Calu3 (cell line): ENCODE data around the gene NAIF1. TPM values are rescaled to one million over a fixed set of nuclear protein-coding genes. Genes with fewer than 3 reads are reported as not detected.
A peak's percentile ranks its signal among the peaks of the same experiment; 100 is the strongest.

ENCODE experiments used
- BruUV-seq: library from RNA; stranded (reverse); fragments of 400-500 nt; replicated peaks from 2 replicates; lab custom pipeline; 2021; lab: Mats Ljungman, UMichigan
- CTCF ChIA-PET: fragments of 300-600 bp; sonication (Branson Sonifier 250); formaldehyde crosslinking; loops from one replicate; lab custom pipeline; 2022; ENCODE audit warnings: antibody characterized with exemption; lab: Charles Lee
- DNase-seq: peaks from one replicate; pipeline ENCODE4 v3.0.0; 2022
- H3K27ac Mint-ChIP-seq: one replicate; pipeline ENCODE4 v1.8.0; 2022; ENCODE audit warnings: mixed read lengths; ENCODE audit not compliant: unreplicated experiment
- H3K27me3 Mint-ChIP-seq: one replicate; pipeline ENCODE4 v1.8.0; 2022; ENCODE audit warnings: mixed read lengths; ENCODE audit not compliant: unreplicated experiment
- H3K36me3 Mint-ChIP-seq: one replicate; pipeline ENCODE4 v1.8.0; 2022; ENCODE audit warnings: mild to moderate bottlenecking, moderate library complexity, mixed read lengths; ENCODE audit not compliant: insufficient read depth, unreplicated experiment
- H3K4me1 Mint-ChIP-seq: one replicate; pipeline ENCODE4 v1.8.0; 2022; ENCODE audit warnings: mild to moderate bottlenecking, low read depth, mixed read lengths; ENCODE audit not compliant: unreplicated experiment
- H3K4me3 Mint-ChIP-seq: one replicate; pipeline ENCODE4 v1.8.0; 2022; ENCODE audit warnings: mild to moderate bottlenecking, low read depth, moderate library complexity, mixed read lengths; ENCODE audit not compliant: unreplicated experiment
- H3K9me3 Mint-ChIP-seq: one replicate; pipeline ENCODE4 v1.8.0; 2022; ENCODE audit warnings: low read depth, mixed read lengths; ENCODE audit not compliant: unreplicated experiment
- intact Hi-C: fragments of 100-400 bp; cut with micrococcal nuclease; formaldehyde crosslinking; loops from one replicate; pipeline ENCODE4 v1.10.0; 2022; ENCODE audit not compliant: unreplicated experiment
- total RNA-seq: library from RNA; stranded (reverse); gene quantifications from 2 replicates; pipeline ENCODE4 v1.2.3, GENCODE V29; 2022
- TF ChIP-seq, protein P1 (sequence below): fragments of 200-600 bp; IDR thresholded peaks from one replicate; pipeline ENCODE4 v1.8.0; 2022; ENCODE audit warnings: antibody characterized with exemption; ENCODE audit not compliant: unreplicated experiment

The NAIF1 gene
- total RNA-seq, 1 experiment from 2014 or later = 9.0 TPM

DNA sequence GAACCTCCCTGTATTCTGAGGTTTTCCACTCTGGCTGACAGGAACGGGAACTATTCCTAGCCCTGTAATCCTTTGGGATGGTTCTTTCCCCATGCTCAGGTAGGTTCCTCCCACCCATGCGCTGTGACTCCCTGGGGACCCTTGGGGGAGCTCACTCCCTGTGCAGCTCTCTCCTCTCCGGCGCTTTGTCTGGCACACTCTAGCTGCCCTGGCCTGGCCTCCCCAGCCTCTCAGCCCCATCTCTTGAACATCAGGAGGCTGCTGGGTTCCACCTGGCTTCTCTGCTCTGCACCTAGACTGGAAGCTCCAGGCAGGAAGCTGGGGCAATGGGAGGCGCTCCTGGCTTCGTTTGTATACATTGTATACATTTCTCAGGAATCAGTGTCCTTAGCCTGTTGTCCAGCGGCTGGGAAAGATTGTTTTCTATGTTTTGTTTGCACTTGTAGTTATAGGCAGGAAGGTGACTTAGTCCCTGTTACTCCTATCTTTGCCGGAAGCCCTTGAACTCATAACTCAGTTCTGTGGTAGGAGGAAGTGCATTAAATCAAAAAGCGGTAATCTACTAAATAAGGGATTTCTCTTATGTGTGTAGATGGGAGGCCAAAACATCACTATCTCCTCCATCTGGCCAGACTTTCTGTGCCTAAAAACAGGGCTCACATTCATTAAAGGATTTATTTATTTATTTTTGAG lies 21.3 kb upstream of the NAIF1 start:
- no TSS peak for BruUV-seq
- H3K4me3 Mint-ChIP-seq = no peak overlapping the region
- intact Hi-C loops = no loop called here
- H3K27ac Mint-ChIP-seq = no peak overlapping the region
- CTCF ChIA-PET = no interaction called here
- DNase-seq = no peak
- H3K27me3 Mint-ChIP-seq = no peaks in the 10 kb centered on the region
- peaks cover 32% of the 10 kb centered on the region for H3K4me1 Mint-ChIP-seq
- H3K36me3 Mint-ChIP-seq = peaks cover 26% of the 10 kb centered on the region
- no peaks in the 10 kb centered on the region for H3K9me3 Mint-ChIP-seq
- TF ChIP-seq, protein P1, sequence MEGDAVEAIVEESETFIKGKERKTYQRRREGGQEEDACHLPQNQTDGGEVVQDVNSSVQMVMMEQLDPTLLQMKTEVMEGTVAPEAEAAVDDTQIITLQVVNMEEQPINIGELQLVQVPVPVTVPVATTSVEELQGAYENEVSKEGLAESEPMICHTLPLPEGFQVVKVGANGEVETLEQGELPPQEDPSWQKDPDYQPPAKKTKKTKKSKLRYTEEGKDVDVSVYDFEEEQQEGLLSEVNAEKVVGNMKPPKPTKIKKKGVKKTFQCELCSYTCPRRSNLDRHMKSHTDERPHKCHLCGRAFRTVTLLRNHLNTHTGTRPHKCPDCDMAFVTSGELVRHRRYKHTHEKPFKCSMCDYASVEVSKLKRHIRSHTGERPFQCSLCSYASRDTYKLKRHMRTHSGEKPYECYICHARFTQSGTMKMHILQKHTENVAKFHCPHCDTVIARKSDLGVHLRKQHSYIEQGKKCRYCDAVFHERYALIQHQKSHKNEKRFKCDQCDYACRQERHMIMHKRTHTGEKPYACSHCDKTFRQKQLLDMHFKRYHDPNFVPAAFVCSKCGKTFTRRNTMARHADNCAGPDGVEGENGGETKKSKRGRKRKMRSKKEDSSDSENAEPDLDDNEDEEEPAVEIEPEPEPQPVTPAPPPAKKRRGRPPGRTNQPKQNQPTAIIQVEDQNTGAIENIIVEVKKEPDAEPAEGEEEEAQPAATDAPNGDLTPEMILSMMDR = no peak

DNA sequence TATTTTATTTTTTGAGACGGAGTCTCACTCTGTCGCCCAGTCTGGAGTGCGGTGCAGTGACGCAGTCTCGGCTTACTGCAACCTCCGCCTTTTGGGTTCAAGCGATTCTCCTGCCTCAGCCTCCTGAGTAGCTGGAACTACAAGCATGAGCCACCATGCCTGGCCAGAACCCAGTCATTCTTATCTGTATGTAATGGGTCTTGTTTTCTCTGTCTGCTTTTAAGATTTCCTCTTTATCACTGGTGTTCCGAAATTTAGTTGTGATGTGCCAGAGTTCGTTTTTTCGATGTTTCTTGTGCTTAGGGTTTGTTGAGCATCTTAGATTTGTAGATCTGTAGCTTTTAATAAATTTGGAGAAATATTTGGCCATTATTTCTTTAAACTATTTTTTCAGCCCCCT lies 20.1 kb upstream of the NAIF1 start:
- Mint-ChIP-seq H3K9me3 (no peaks in the 10 kb centered on the region), H3K27me3 (no peaks in the 10 kb centered on the region), H3K4me1 (peaks cover 24% of the 10 kb centered on the region), H3K36me3 (peaks cover 19% of the 10 kb centered on the region), H3K27ac (no peak overlapping the region), H3K4me3 (no peak overlapping the region)
- TF ChIP-seq, protein P1 = no peak
- intact Hi-C loops = no loop called here
- no peak for DNase-seq
- BruUV-seq = no TSS peak
- CTCF ChIA-PET = interaction anchor here (0.7 kb wide), 1 partner anchor 309 kb away, joined by 4 read pairs; the partner anchor contains the start of gene SH2D3C

DNA sequence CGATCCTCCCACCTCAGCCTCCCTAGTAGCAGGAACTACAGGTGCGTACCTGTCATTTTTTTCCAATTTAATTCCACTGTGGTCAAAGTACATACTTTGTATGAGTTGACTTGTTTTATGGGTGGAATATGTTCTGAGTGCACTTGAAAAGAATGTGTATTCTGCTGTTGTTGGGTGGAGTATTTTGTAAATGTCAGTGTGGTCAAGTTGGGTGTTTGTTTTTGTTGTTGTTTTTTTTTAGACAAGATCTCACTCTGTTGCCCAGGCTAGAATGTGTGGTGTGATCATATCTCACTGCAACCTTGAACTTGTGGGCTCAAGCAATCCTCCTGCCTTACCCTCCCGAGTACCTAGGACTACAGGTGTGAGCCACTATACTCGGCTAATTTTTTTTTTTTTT lies 18.8 kb upstream of the NAIF1 start:
- peaks cover 23% of the 10 kb centered on the region for H3K4me1 Mint-ChIP-seq
- no peak for DNase-seq
- no TSS peak for BruUV-seq
- peaks cover 13% of the 10 kb centered on the region for H3K36me3 Mint-ChIP-seq
- H3K9me3 Mint-ChIP-seq = no peaks in the 10 kb centered on the region
- TF ChIP-seq, protein P1 = no peak
- intact Hi-C loops = no loop called here
- no peaks in the 10 kb centered on the region for H3K27me3 Mint-ChIP-seq
- no peak overlapping the region for H3K4me3 Mint-ChIP-seq
- CTCF ChIA-PET = no interaction called here
- H3K27ac Mint-ChIP-seq = no peak overlapping the region

DNA sequence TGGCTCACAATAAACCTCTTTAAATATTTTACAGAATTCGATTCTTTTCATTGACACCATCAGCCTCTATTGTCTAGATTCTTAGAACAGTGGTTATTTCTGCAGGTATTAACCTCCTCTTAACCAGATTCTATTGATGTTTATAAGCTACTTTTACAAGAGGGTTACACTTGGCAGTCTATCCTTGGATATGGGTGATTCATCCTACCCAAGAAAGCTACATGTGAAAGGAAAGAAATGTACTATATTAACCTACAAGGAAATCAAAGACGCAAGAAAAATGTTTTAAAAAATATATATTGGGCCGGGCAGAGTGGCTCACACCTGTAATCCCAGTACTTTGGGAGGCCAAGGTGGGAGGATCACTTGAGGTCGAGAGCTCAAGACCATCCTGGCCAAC lies 17.6 kb upstream of the NAIF1 start:
- Mint-ChIP-seq H3K4me1 (peaks cover 25% of the 10 kb centered on the region), H3K27ac (peak overlapping the region; percentile 66), H3K36me3 (peaks cover 13% of the 10 kb centered on the region), H3K27me3 (no peaks in the 10 kb centered on the region), H3K4me3 (peak overlapping the region; percentile 28), H3K9me3 (no peaks in the 10 kb centered on the region)
- intact Hi-C loops = no loop called here
- TF ChIP-seq, protein P1 = no peak
- DNase-seq = no peak
- CTCF ChIA-PET = interaction anchor here (1.1 kb wide), 1 partner anchor 10 kb away, joined by 4 read pairs; no protein-coding TSS in a partner anchor
- no TSS peak for BruUV-seq
